ENCODE measurements around the gene GMPR. TPM values are rescaled to one million over a fixed set of nuclear protein-coding genes. Genes with fewer than 3 reads are reported as not detected.
A peak's percentile ranks its signal among the peaks of the same experiment; 100 is the strongest.

Gene GMPR
- total and polyA plus RNA-seq, 3 experiments from 2014 or later: 0.66 to 1.4 (median 0.82) TPM

GRCh38 chr6:16201706-16202105, 36.7 kb upstream of the GMPR start:
- Mint-ChIP-seq H3K27ac (peak overlapping the region in 1 of 8 donors; percentile 9), H3K9me3 (no peaks in the 10 kb centered on the region), H3K27me3 (peaks cover 4 to 38% of the 10 kb centered on the region in 2 donors), H3K36me3 (no peaks in the 10 kb centered on the region), H3K4me1 (peaks cover 0 to 4% (median 2%) of the 10 kb centered on the region in 3 donors), H3K4me3 (no peak overlapping the region)
- CTCF ChIA-PET: interaction anchor here (1.9 kb wide), 1 partner anchor 510 kb away, joined by 8 read pairs; no protein-coding TSS in a partner anchor
- Histone ChIP-seq H3K27me3 (ENCODE audit: insufficient read depth, low read length, poor library complexity, severe bottlenecking) (no peaks in the 10 kb centered on the region), H3K4me1 (ENCODE audit: insufficient read depth, low read length) (no peaks in the 10 kb centered on the region), H3K27ac (ENCODE audit: low read depth, low read length) (no peak overlapping the region), H3K36me3 (ENCODE audit: insufficient read depth, low read length) (no peaks in the 10 kb centered on the region), H3K4me3 (ENCODE audit: low read length) (no peak overlapping the region), H3K9me3 (ENCODE audit: low read length) (no peaks in the 10 kb centered on the region)
- no peak for DNase-seq
- POLR2A ChIA-PET: no interaction called here

- H3K4me1 Mint-ChIP-seq: peaks cover 0 to 4% (median 2%) of the 10 kb centered on the region in 3 donors
- ChIA-PET CTCF (interaction anchor here (0.5 to 3.9 kb wide), 5 partner anchors 8 to 512 kb away, joined by 3 to 48 read pairs (median 6); no protein-coding TSS in a partner anchor), POLR2A (no interaction called here)
- DNase-seq: no peak
- no peaks in the 10 kb centered on the region for H3K9me3 Mint-ChIP-seq
- Histone ChIP-seq H3K4me1 (ENCODE audit: insufficient read depth, low read length) (no peaks in the 10 kb centered on the region), H3K36me3 (ENCODE audit: insufficient read depth, low read length) (no peaks in the 10 kb centered on the region), H3K27ac (ENCODE audit: low read depth, low read length) (no peak overlapping the region), H3K9me3 (ENCODE audit: low read length) (no peaks in the 10 kb centered on the region), H3K4me3 (ENCODE audit: low read length) (no peak overlapping the region), H3K27me3 (ENCODE audit: insufficient read depth, low read length, poor library complexity, severe bottlenecking) (no peaks in the 10 kb centered on the region)
- H3K36me3 Mint-ChIP-seq: no peaks in the 10 kb centered on the region
- no peak overlapping the region for H3K4me3 Mint-ChIP-seq
- peaks cover 4 to 43% of the 10 kb centered on the region in 2 donors for H3K27me3 Mint-ChIP-seq
- no peak overlapping the region for H3K27ac Mint-ChIP-seq
These were observed 33.6 kb upstream of the GMPR start for GRCh38 chr6:16204653-16205376.

- Mint-ChIP-seq H3K9me3 (no peaks in the 10 kb centered on the region), H3K4me1 (peaks cover 0 to 4% (median 2%) of the 10 kb centered on the region in 3 donors), H3K27ac (no peak overlapping the region), H3K36me3 (no peaks in the 10 kb centered on the region), H3K27me3 (peaks cover 4 to 42% of the 10 kb centered on the region in 2 donors), H3K4me3 (no peak overlapping the region)
- no peak for DNase-seq
- Histone ChIP-seq H3K27ac (ENCODE audit: low read depth, low read length) (no peak overlapping the region), H3K4me3 (ENCODE audit: low read length) (no peak overlapping the region), H3K9me3 (ENCODE audit: low read length) (no peaks in the 10 kb centered on the region), H3K36me3 (ENCODE audit: insufficient read depth, low read length) (no peaks in the 10 kb centered on the region), H3K4me1 (ENCODE audit: insufficient read depth, low read length) (no peaks in the 10 kb centered on the region), H3K27me3 (ENCODE audit: insufficient read depth, low read length, poor library complexity, severe bottlenecking) (no peaks in the 10 kb centered on the region)
- CTCF ChIA-PET: interaction anchor here (0.5 to 3.9 kb wide), 10 partner anchors 8 to 585 kb away, joined by 3 to 48 read pairs (median 4); no protein-coding TSS in a partner anchor
- POLR2A ChIA-PET: no interaction called here
These were observed 32.8 kb upstream of the GMPR start for GRCh38 chr6:16205377-16206144.

- H3K4me1 ChIP-seq (ENCODE audit: insufficient read depth, low read length): no peaks in the 10 kb centered on the region
- ChIA-PET CTCF (interaction anchor here (0.9 to 5.4 kb wide), 7 partner anchors 9 to 586 kb away, joined by 3 to 48 read pairs (median 6); no protein-coding TSS in a partner anchor), POLR2A (no interaction called here)
- H3K4me3 ChIP-seq (ENCODE audit: low read length): no peak overlapping the region
- peaks cover 4 to 39% of the 10 kb centered on the region in 2 donors for H3K27me3 Mint-ChIP-seq
- no peaks in the 10 kb centered on the region for H3K36me3 Mint-ChIP-seq
- H3K27ac Mint-ChIP-seq: no peak overlapping the region
- peaks cover 0 to 4% (median 2%) of the 10 kb centered on the region in 3 donors for H3K4me1 Mint-ChIP-seq
- no peak overlapping the region for H3K27ac ChIP-seq (ENCODE audit: low read depth, low read length)
- no peaks in the 10 kb centered on the region for H3K9me3 ChIP-seq (ENCODE audit: low read length)
- no peak overlapping the region for H3K4me3 Mint-ChIP-seq
- no peaks in the 10 kb centered on the region for H3K9me3 Mint-ChIP-seq
- DNase-seq: peak; percentile 7 to 54 (median 42)
- no peaks in the 10 kb centered on the region for H3K27me3 ChIP-seq (ENCODE audit: insufficient read depth, low read length, poor library complexity, severe bottlenecking)
- H3K36me3 ChIP-seq (ENCODE audit: insufficient read depth, low read length): no peaks in the 10 kb centered on the region
These were observed 31.8 kb upstream of the GMPR start for GRCh38 chr6:16206595-16207037.

- POLR2A ChIA-PET: no interaction called here
- Mint-ChIP-seq H3K4me1 (peaks cover 0 to 4% (median 2%) of the 10 kb centered on the region in 3 donors), H3K4me3 (no peak overlapping the region), H3K36me3 (no peaks in the 10 kb centered on the region), H3K9me3 (no peaks in the 10 kb centered on the region), H3K27me3 (peaks cover 4 to 27% of the 10 kb centered on the region in 2 donors), H3K27ac (no peak overlapping the region)
- no peaks in the 10 kb centered on the region for H3K9me3 ChIP-seq (ENCODE audit: low read length)
- H3K27me3 ChIP-seq (ENCODE audit: insufficient read depth, low read length, poor library complexity, severe bottlenecking): no peaks in the 10 kb centered on the region
- CTCF ChIA-PET: interaction anchor here (0.7 to 5.4 kb wide), 2 partner anchors 9 to 517 kb away, joined by 3 to 30 read pairs; no protein-coding TSS in a partner anchor
- no peak overlapping the region for H3K4me3 ChIP-seq (ENCODE audit: low read length)
- no peaks in the 10 kb centered on the region for H3K4me1 ChIP-seq (ENCODE audit: insufficient read depth, low read length)
- DNase-seq: no peak
- no peaks in the 10 kb centered on the region for H3K36me3 ChIP-seq (ENCODE audit: insufficient read depth, low read length)
- no peak overlapping the region for H3K27ac ChIP-seq (ENCODE audit: low read depth, low read length)
These were observed 29.4 kb upstream of the GMPR start for GRCh38 chr6:16208989-16209388.

GRCh38 chr6:16209539-16209938, 28.8 kb upstream of the GMPR start:
- H3K4me1 Mint-ChIP-seq: peaks cover 0 to 4% (median 2%) of the 10 kb centered on the region in 3 donors
- ChIA-PET POLR2A (no interaction called here), CTCF (interaction anchor here (5.4 kb wide), 1 partner anchor 517 kb away, joined by 30 read pairs; no protein-coding TSS in a partner anchor)
- Histone ChIP-seq H3K4me1 (ENCODE audit: insufficient read depth, low read length) (no peaks in the 10 kb centered on the region), H3K27ac (ENCODE audit: low read depth, low read length) (no peak overlapping the region), H3K9me3 (ENCODE audit: low read length) (no peaks in the 10 kb centered on the region), H3K36me3 (ENCODE audit: insufficient read depth, low read length) (no peaks in the 10 kb centered on the region), H3K4me3 (ENCODE audit: low read length) (no peak overlapping the region), H3K27me3 (ENCODE audit: insufficient read depth, low read length, poor library complexity, severe bottlenecking) (no peaks in the 10 kb centered on the region)
- H3K9me3 Mint-ChIP-seq: no peaks in the 10 kb centered on the region
- no peak overlapping the region for H3K27ac Mint-ChIP-seq
- DNase-seq: no peak
- no peaks in the 10 kb centered on the region for H3K36me3 Mint-ChIP-seq
- peaks cover 4 to 31% of the 10 kb centered on the region in 2 donors for H3K27me3 Mint-ChIP-seq
- H3K4me3 Mint-ChIP-seq: no peak overlapping the region

- H3K4me3 Mint-ChIP-seq: no peak overlapping the region
- H3K27ac Mint-ChIP-seq: no peak overlapping the region
- no peak overlapping the region for H3K27ac ChIP-seq (ENCODE audit: low read depth, low read length)
- no peaks in the 10 kb centered on the region for H3K4me1 Mint-ChIP-seq
- no peak overlapping the region for H3K4me3 ChIP-seq (ENCODE audit: low read length)
- ChIA-PET CTCF (no interaction called here), POLR2A (no interaction called here)
- no peaks in the 10 kb centered on the region for H3K9me3 Mint-ChIP-seq
- no peaks in the 10 kb centered on the region for H3K4me1 ChIP-seq (ENCODE audit: insufficient read depth, low read length)
- no peaks in the 10 kb centered on the region for H3K9me3 ChIP-seq (ENCODE audit: low read length)
- no peaks in the 10 kb centered on the region for H3K27me3 ChIP-seq (ENCODE audit: insufficient read depth, low read length, poor library complexity, severe bottlenecking)
- no peaks in the 10 kb centered on the region for H3K36me3 ChIP-seq (ENCODE audit: insufficient read depth, low read length)
- H3K27me3 Mint-ChIP-seq: peaks cover 14 to 44% of the 10 kb centered on the region in 2 donors
- H3K36me3 Mint-ChIP-seq: no peaks in the 10 kb centered on the region
- no peak for DNase-seq
These were observed 26.1 kb upstream of the GMPR start for GRCh38 chr6:16212276-16212675.
